Left lobe of liver (tissue), 2 donors: ENCODE data around the gene CRY2. TPM values are rescaled to one million over a fixed set of nuclear protein-coding genes. Genes with fewer than 3 reads are reported as not detected.

Experiments
- ATAC-seq: fragments of 200-7000 bp; cut with Tn5 transposase; one replicate; pipeline ENCODE4 v1.9.1; 2020; ENCODE audit warnings: mild to moderate bottlenecking, moderate library complexity
- DNase-seq: peaks from one replicate; pipeline ENCODE4 v3.0.0-alpha.2; 2020; ENCODE audit warnings: low spot score
- total RNA-seq: library from RNA; stranded (reverse); gene quantifications from one replicate; pipeline ENCODE4 v1.2.1, GENCODE V29; 2021
- donor health status: DM: no; HTN: no; CAD: no; lungs with moderate emphysema.
- donor health status: DM: no; HTN: yes; CAD: no.

Gene CRY2
- total RNA-seq, 1 donor from 2014 or later, result 52.9 TPM

GRCh38 chr11:45927684-45928413, 80.6 kb downstream of the CRY2 start:
- ATAC-seq (no peak), DNase-seq (no peak)

GRCh38 chr11:45928535-45929215, 81.4 kb downstream of the CRY2 start:
- DNase-seq, result peak; percentile 43
- no peak for ATAC-seq

GRCh38 chr11:45929486-45930030, 82.3 kb downstream of the CRY2 start:
- ATAC-seq (no peak), DNase-seq (no peak)

GRCh38 chr11:45930031-45930794, 82.9 kb downstream of the CRY2 start:
- ATAC-seq (no peak), DNase-seq (peak; percentile 44)

GRCh38 chr11:45930951-45931570, 83.8 kb downstream of the CRY2 start:
- no peak for DNase-seq
- no peak for ATAC-seq

- DNase-seq (no peak), ATAC-seq (no peak)
These were observed 84.5 kb downstream of the CRY2 start for GRCh38 chr11:45931739-45932138.

GRCh38 chr11:45932217-45932616, 84.9 kb downstream of the CRY2 start:
- DNase-seq (no peak), ATAC-seq (no peak)

Other genes with a start within 250 kb of the CRY2 start
- gene CHST1, start 181.9 kb upstream of the CRY2 start, total RNA-seq, result 2.3 TPM
- 13.2 TPM for gene SLC35C1, start 42.3 kb upstream of the CRY2 start, total RNA-seq
- gene MAPK8IP1, start 38.2 kb downstream of the CRY2 start, total RNA-seq, result 8.0 TPM
- gene FREY1, start 59.8 kb downstream of the CRY2 start, total RNA-seq, result 0.68 TPM
- 37.0 TPM for gene PEX16, start 70.4 kb downstream of the CRY2 start, total RNA-seq
- gene LARGE2, start 75.2 kb downstream of the CRY2 start, total RNA-seq, result 2.9 TPM